Cardiac fibroblast (primary cell): ENCODE results near the gene DHRS1.

Source experiments
- DNase-seq, 2 donors: peaks; one replicate each; pipeline versions ENCODE4 v3.0.0 to v3.0.0-alpha.2; 2010; ENCODE audit warnings: low read depth in 2 of 2
- H3K4me3 ChIP-seq, 2 donors: replicated peaks in 1 of 2; 1 replicate in 1 of 2; 2 replicates in 1 of 2; pipeline ENCODE4 v1.5.1; 2011; ENCODE audit warnings: low read depth in 2 of 2, low read length in 2 of 2, mild to moderate bottlenecking in 2 of 2, moderate library complexity in 1 of 2
- TF ChIP-seq, protein P1 (sequence below): IDR thresholded peaks from one replicate; pipeline ENCODE4 v1.5.1; 2011; ENCODE audit warnings: low read depth, mild to moderate bottlenecking, low read length, inconsistent platforms

The DHRS1 gene

DNA sequence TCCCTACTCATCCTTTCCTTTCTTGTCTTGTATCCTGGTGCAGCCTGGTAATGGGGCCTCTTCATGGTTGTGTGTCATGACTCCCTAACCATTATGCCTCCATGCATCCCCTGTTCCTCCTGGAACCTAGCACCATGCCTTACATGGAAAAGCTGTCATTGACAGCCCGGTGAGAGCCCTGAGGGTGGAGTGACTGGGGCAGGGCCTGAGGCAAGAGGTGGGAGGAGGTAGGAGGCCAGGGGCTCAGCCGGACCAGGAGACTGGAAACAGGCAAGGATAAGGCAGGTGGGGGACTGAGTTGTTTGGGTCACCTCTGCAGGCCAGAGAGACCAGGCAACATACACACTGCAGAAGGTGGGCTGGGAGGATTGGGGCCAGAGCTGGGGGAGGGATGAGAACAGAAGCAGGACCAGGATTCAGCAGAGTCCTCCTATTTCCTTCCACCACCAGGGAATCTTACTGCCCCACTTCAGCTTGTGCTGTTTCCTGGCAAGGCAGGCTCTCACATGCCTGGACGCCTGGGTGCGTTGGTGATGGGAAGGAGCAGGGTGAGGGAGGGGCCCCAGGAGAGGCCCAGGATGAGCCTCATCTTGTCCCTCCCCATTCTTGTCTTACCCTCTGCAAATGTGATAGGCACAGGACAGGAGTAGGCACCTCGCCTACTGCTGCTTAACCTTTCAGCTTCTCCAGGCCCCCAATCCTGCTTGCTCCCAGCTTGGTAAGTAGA, 10.1 kb upstream of the DHRS1 start, which contains the start of gene LTB4R2:
Gene LTB4R2 (plus strand): TSS at position 603 of the 727 bp plus-strand sequence. CDS start 525 bp downstream, outside the sequence.
- H3K4me3 ChIP-seq, result peak within 1 kb of the TSS in 1 of 2 donors; percentile 24
- TF ChIP-seq, protein P1, sequence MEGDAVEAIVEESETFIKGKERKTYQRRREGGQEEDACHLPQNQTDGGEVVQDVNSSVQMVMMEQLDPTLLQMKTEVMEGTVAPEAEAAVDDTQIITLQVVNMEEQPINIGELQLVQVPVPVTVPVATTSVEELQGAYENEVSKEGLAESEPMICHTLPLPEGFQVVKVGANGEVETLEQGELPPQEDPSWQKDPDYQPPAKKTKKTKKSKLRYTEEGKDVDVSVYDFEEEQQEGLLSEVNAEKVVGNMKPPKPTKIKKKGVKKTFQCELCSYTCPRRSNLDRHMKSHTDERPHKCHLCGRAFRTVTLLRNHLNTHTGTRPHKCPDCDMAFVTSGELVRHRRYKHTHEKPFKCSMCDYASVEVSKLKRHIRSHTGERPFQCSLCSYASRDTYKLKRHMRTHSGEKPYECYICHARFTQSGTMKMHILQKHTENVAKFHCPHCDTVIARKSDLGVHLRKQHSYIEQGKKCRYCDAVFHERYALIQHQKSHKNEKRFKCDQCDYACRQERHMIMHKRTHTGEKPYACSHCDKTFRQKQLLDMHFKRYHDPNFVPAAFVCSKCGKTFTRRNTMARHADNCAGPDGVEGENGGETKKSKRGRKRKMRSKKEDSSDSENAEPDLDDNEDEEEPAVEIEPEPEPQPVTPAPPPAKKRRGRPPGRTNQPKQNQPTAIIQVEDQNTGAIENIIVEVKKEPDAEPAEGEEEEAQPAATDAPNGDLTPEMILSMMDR, result no peak
- DNase-seq, result no peak

DNA sequence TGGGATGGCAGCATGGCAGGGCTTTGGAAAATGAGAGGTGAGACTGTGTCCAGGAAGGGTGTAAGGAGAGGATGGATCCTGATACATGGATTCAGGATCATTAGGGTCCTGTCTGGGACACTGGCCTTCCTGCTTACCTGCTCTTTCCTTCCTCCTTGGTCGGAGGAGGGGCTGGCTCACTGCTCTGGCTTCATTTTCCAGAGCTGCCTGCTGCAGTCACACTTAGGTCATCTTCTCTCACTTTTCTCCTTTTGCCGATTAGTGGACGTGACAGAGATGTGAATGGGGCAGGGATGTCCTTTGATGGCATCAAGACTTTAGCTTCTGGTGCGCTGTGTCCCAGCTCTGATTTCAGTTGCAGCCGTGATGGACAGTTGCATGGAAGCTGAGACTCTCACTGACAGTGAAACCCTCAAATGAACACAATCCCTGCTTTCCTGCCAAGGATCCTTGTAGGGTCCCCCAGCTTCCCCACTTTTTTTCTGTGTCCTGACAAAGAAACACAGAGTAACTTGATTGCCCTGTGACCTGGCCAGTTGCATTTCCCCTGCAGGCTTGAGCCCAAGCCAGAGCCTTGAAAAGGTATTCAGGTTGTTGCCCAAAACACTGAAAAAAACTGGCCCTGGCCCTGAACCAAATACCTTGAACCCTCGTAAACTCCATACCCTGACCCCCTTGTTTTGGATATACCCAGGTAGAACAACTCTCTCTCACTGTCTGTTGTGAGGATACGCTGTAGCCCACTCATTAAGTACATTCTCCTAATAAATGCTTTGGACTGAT, 9.0 kb upstream of the DHRS1 start:
- TF ChIP-seq, protein P1, result no peak
- DNase-seq, result no peak
- no peak overlapping the region for H3K4me3 ChIP-seq

DNA sequence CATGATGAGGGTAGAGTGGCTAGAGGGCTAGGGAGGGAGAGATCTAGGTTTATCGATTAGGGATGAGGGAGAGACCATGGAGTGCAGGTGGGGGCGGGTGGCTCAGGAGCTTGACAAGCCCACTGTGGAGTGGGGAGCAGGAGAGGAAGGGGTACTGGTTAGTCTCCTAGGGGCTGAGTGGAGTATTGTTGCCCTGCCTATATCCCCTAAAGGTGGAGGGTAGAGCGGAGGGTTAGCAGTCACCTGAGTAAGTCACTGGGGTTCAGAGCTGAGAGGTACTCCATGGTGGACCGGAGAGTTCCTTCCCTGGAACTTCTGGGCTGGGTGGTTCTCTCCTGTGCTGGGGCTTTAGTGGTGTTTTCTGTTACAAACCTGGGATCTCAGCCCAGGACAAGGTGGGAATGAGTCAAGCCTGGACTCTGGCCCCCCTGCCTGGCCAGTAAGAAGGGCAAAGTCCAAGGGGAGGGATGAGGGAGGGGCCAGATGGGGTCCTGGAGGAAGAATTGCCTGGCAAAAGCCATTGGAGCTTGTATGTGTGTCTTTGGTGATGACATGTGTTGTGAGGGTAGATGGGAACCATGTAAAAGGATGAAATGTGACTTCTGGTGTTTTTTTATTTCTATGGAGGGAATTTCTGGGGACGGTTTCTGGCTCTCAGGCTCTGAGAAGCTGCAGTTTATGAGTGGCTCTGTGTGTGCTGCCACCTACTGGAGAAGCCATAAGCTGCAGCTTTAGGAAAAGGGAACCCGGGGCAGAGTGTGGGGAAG, 8.2 kb upstream of the DHRS1 start, which contains the start of gene CIDEB:
Gene CIDEB (minus strand): TSS at position 403 of the 767 bp plus-strand sequence. CDS start 119 bp downstream, at position 284.
- no peak within 1 kb of the TSS for H3K4me3 ChIP-seq
- TF ChIP-seq, protein P1, result peak; percentile 98
- DNase-seq, result peak; percentile 67 to 68

DNA sequence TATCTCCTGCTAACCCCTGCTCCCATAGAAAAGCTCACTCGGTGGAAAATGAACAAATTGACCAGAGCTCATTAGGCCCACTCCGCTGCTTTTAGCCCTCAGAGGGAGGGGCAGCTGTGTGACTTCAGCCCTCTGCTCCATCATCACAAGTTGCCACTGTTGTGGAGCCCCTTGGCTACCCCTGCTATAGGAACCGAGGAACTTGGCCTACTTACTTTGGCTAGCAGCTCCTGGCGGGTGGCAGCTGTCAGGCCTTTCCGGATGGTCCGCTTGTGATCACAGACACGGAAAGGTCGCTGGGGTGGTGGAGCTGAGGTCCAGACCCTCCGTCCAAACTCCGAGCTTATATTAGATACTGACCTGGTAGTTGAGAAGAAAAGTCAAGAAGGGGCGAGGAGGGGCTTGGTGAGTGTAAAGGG, 7.6 kb upstream of the DHRS1 start:
- no peak for DNase-seq
- TF ChIP-seq, protein P1, result no peak
- no peak overlapping the region for H3K4me3 ChIP-seq

DNA sequence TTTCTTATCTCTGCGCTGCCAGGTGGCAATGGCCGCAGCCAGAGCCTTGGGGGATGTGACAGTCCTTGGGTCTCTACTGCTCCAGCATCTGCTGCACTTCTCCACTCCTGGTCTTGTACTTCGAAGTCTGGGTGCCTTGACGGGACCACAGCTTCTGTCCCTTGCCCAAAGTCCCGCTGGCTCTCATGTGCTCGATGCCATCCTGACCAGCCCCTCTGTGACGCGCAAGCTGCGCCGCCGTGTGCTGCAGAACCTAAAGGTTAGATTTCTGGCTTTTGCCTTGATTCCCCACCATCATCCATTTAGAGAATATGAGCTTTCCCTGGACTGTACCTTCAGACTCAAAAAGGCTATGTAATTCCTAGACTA, 4.4 kb upstream of the DHRS1 start:
- no peak for DNase-seq
- H3K4me3 ChIP-seq, result no peak overlapping the region
- TF ChIP-seq, protein P1, result no peak

DNA sequence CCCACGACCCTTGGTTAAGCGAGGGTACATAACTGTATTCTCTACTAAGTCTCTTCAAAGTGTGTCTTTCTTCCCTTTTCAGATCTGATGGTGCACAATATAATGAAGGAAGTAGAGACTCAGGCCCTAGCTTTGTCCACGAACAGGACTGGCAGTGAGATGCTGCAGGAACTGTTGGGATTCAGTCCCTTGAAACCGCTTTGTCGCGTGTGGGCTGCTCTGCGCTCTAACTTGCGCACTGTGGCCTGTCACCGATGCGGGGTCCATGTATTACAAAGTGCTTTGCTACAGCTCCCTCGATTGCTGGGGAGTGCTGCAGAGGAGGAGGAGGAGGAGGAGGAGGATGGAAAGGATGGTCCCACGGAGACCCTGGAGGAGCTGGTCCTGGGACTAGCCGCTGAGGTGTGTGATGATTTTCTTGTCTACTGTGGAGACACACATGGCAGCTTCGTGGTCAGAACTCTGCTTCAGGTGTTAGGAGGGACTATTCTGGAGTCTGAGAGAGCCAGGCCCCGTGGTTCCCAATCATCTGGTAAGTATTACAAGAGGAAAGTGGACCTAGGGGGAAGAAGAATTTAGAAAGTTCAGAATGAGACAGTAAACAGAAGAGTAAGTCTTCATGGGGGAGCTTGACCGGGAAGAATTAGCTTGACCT, 873 bp upstream of the DHRS1 start:
- TF ChIP-seq, protein P1, result no peak
- DNase-seq, result no peak
- peak overlapping the region; percentile 63 to 100 for H3K4me3 ChIP-seq
